Measurements from ENCODE around the gene FGG.

The FGG gene

DNA sequence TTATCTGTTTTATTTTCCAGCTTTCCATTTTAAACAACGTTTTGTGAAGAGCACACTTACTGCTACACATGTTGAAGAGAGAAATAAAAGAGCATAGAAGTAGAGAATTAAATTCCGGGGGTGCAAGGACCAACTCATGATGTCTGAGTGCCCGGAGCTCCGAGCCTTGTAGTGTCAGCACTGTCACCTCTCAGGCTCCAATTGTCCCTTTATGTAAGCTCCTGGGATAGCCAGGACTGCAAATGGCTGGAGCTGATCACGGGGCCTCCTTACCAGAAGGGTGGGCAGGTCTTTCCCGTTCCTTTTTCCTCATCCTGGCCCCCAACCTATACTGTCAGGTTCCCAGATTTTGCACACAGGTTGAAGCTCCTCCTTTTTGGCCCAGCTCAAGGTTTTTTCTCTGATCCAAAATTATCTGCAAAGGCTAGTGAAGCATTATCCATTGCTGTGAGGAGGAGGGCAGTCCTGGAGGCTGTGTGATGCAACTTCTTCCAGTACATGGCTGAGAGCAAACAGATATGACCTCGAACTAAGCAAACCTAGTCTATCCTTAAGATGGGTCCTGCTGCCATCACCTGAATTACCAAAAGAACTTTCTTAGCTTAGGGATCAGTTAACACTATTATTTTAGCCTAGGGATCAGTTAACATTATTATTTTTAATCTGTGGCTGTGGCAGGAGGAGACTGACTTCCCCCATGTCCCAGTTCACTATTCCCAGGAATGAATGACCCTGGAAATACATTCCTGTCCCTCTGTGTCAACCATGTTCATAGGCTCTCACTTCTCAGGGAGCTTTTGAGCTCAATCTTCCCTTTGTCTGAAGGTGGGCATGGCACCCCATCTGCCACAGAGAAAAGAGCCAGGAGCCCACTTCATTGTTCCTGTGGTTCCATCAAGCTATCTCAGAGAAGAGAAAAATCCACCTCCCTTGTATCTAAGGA is at the start of gene FGG:
Gene FGG (minus strand): TSS at position 185 of the 943 bp plus-strand sequence. CDS start 47 bp downstream, at position 138.
- DNase-seq, result no peak

DNA sequence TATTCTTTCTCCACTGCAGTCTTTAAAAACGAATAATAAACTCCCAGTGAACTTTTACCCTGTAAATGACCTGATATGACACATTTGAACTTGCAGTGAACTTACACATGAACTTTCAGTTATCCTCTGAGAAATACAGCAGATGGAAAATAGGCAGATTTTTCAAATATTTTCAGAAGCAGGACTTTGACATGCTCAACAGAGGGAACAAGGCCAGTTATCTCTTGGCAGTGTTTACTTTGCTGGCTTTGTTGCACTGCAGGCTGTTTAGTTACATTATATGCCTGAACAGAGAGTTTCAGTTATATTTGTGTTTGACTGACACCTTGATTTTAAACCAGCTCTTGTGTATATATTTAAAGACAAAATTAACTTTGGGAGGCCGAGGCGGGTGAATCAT is 47.6 kb upstream of the FGG start:
- DNase-seq, result no peak

DNA sequence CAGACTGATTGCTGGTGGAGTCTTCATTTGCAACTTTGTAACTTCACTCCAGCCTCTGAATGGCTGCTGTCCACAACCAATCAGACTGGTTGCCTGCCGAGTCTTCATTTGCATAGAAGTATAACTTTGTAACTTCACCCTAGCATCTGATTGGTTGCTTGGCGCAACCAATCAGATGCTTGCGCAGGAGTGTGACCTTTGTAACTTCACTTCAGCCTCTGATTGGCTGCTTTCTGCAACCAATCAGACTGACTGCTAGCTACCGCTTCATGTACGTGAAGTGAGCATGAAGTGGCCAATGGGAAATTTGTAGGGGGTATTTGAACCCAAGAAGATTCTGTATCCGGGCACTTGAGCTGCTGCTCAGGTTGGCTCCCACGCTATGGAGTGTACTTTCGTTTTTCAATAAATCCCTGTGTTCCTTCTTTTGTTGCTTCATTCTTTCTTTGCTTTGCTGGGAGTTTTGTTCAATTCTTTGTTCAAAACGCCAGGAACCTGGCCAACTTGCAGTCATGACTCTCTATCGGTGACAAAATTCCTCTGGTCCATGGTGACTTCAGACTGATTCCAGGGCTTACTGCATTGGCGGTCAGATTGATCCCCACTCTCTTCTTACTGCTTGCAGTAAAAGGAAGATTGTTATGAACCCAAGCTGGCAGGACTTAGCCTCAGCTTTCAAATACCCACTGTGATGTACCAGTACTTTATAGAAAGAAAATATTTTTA is 46.4 kb upstream of the FGG start:
- no peak for DNase-seq

DNA sequence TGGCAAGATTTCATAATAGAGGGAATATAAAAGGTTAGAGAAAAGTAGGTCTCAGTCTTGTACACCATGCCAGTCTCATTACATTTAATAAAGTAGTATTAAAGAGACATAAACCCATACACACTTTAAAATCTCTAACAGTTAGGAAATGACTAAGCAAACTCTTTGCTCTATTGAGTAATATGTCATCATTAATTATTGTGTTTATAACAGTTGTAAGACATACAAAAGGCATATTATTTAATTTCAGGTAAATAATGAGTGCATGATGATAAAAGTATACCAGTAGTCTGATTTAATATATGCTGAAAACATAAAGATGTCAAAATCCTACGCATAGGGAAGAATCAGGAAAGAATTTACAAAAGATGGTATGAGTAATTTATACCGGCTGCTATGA is 31.0 kb upstream of the FGG start:
- no peak for DNase-seq

DNA sequence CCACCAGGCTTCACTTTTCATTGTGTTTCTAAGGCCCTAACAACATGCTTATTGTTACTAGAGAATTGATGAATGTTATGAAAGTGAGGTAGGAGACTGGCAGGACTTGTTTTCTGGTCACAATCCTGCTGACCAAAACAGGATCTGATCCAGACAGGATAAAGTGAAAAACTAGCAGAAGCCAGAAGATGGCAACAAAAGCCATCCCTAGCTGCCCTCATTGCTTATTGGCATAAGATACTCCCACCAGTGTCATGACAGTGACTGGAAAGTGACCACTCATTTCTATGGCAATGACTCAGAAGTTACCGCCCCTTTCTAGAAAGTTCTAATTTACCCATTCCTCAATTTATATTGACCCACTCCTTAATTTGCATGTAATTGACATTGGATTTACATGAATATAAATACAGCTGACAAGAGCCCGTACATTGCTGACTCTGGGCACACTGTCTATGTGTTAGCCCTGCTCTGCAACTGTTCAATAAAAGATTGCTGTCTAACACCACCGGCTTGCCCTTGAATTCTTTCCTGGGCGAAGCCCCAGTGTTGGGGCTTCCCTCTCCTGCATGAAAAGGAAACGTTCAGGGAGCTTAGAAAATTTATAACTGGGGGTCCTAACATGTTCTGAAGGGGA is 30.0 kb upstream of the FGG start:
- no peak for DNase-seq

DNA sequence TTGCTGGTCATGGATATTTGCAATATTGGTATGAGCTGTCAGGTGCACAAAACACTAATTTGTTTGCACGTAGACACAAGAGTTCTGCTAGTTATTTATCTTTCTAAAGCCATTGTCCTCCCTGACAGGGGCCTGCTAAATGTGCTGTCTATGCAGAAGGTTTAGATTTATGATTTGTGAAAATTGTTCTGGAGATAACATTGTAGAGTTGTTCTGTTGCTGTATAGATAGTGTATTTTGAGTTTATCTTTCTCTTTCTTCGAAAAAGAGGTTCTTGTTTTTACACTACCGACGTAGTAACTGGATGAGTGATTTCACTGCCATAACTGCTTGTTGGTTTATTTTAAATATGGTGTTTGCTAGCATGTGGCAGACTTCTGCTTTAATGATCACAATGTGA is 28.5 kb upstream of the FGG start:
- no peak for DNase-seq

DNA sequence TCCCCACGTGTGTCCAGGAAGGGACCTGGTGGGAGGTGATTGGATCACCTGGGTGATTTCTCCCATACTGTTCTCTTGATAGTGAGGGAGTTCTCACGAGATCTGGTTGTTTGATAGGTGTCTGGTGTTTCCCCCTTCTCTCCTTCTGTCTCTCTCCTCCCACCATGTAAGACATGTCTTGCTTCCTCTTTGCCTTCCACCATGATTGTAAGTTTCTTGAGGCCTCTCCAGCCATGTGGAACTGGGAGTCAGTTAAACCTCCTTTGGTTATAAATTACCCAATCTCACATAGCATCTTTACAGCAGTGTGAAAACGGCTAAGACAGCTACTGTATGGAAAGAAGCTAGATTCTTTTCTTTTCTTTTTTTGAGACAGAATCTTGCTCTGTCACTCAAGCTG is 21.6 kb upstream of the FGG start:
- DNase-seq, result no peak

DNA sequence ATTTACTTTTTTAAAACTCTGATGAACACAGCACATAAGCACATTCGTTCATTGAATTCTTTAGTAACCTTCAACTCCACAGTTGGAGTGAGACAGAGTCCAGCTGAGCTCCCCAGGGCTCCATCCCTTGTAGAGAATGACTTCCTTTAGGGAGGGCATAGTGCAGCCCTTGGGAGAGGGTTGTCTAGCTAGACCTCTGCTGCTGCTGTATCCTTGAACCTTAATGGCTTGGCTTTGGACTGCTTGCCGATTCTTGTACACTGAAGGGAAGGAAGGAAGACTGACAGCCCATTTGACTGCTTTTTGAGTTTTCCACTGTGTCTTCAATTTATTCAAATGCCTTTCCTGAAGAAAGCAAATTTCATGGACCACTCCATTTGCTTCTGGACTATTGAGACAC is 19.4 kb upstream of the FGG start:
- no peak for DNase-seq

DNA sequence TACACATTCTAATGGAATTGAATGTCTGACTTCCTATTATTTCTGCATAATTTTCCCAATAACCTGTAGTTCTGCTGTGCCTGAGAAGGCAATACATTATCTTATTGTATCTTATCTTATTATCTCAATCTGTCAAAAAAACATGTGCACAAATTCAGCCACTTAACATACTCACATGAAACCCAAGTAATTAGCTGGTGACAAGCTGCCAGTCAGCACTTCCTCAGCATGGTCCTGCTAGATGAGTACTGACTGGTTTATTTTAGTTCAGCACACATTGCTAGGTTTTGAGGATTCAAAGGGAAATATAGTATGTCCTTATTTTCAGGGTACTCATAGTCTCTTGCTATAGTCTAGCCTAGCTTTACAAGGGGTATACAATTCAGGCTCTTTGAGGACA is 17.9 kb upstream of the FGG start:
- no peak for DNase-seq

DNA sequence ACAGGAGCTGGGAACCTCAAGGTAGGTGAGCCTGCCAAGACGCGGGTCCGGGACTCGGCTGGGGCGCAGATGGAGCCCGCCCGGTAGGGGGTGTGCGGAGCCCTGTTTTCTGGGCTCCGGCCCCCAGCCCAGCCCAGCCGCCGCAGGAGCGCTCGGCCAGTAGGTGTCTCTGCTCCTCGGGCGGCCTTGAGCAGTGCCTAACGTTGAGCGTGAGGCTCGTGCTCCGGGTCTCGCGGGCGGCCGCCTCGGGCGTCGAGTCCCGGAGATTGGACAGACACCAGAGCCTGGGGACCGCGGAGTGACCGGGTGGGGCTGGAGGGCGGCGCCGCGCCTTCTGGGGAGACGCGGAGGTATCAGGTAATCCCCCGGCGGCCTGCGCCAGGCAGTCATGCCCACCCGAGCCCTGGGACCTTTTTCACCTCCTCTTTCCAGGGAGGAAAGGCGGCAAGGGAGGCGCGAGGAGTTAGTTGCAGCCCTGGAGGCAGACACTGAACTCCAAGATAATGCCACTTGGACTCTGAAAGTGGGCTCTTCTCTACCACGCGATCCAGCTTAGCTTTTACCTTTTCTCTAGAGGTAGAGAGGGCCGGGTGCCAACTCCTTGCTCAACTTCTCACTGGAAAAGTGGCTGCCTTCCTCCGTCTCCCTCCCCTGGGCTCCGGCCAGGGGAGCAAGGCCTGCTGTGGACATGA is 14.5 kb upstream of the FGG start:
- no peak for DNase-seq

DNA sequence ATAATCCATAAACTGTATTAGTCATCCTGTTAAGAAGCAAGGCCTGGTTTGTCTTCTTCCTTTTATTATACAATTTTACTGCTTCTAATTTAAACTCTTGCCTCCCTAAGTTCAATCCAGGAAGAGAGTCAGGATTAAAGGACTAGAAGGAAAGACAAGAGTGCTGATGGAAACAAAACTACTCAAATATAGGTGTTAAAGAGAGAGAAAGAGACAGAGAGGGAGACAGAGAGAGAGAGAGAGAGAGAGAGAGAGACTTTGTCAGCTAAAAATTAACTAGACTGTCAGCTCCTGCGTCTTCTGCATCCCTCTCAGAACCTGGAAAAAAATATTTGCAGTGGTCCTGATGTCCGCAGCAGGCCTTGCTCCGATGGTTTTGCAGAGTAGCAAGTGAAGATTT is 13.5 kb upstream of the FGG start:
- DNase-seq, result no peak

DNA sequence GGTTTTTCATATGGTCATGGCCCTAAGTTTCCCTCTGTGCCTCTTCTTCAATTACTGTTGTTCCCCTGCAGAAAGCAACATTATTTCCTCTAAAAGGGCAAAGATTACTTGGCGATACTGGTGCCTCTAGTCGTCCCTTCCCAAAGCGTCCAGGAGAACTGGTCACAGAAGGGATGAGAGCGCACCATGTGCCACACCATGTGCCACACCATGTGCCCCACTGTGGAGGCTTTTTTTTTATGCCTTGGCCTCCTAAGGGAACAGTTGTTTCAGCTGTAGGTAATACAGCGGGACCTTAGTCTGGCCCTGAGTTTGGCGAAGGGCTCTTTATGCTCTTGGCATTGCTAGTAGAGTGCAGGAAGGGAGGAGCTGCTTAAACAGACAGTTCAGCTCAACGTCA is 11.5 kb upstream of the FGG start:
- no peak for DNase-seq

DNA sequence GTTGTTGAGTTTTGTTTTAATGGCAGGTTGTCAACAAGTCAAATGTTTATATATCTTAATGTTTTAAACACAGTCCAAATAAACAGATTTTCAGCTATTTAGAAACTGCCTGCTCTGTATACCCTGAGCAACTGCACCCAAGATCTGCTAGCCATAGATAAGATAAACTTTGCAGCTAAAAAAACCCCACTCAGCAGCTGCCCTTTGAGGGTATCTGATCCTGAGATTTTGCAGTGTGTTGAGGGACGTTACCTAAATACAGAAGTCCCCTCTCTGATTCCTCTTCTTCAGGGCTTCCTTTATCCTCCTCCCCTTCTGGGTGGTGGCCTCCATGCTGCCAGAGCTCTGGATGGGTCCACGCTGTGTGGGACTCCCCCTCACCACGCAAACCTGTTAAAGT is 11.0 kb upstream of the FGG start:
- DNase-seq, result no peak

DNA sequence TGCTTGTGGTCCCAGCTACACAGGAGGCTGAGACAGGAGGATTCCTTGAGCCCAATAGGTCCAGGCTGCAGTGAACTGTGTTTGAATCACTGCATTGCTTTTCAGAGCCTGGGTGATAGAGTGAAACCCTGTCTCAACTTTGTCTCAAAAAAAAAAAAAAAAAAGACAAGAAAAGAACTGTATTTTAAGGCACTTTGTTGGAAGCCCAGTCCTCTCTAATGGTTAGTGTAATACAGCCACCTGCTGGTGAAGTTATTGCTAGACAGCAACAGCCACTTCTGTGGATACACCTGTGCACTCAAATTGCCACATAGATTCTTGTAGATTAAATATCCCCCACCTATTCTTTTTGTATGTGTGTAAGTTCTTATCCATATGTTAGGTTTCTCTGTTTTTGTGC is 10.1 kb upstream of the FGG start:
- no peak for DNase-seq

DNA sequence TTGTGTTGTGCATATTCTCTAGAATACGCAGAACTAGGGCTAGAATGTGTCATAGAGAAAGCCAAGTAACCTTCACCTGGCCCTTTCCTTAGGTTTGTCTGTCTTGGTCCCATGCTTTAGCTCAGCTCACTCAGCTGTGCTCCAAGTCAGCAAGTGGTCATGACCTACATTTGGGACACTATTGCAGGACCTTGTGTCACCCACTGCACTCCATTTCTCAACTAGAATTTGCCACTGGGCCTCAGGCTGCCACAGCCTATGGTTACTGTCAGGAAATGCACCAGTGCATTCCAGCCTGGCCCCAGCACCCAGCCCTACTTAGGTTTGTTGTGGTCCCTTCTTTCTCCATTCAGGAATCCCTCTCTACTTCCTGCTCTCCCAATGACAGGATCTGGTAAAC is 7.7 kb upstream of the FGG start:
- DNase-seq, result no peak

DNA sequence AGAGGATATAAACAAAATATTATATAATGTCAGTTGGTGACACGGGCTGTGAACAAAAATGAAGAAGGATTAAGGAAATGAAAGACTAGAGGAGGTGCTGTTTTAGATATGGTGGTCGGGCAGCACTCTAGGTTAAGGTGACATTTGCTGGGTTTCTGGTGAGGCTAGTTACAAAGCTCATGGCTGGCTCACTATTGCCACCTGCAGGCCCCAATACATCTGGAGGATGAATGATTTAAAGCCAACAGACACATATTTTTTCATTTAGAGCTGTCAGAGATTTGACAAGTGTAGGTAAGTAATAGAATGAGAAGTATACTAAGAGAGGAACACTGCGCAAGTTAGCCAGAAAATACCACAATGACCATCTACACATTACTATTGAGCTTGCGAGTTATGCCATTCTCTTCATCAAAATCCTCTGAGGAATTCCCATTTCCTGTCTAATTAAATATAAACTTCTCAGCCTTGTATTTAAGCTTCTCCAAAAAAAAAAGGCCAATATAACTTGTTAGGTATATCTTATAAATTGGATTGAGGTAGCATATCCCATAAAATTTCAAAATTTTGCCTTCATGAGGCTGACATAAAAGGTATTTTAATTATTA is 6.4 kb upstream of the FGG start:
- no peak for DNase-seq

DNA sequence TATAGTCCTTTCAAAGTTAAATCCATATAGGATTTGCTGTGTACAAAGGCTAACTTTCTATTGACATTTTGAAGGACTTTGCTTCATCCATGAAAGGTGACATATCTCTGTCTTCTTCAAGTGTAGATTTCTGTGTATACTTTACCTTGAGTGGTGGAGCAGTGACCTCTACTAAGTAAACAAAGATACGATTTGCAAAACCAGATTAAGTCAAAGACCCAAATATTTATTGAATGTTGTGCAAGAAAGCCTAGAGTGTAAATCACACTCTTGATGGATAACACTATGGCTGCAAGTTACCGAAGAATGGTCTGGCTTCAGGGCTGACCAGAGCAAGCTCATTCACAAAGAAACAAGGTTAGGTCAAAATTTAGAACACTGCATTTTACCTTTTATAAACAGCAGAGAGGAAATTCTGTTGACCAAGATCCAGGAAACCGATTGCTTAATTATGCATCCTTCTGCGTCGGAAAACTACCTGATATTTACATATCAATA is 5.4 kb upstream of the FGG start:
- no peak for DNase-seq

DNA sequence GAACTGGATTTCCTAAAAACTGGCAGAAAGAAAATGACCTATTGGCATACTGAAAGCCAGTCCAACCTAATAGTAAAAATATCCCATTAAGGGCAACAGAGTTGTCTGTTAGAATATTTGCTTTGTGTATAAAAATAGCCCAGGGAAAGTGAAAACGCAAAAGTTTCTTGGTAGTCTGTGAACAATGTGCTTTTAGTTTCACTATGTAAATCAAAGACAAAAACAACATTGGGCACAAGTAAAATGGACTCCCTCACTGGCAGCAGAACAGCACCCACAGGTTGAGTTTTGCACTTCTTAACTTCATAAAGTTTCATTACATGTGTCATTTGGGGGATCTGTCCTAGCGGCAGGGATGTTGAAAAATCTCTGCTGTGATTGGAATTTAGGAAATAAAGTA is 4.3 kb upstream of the FGG start:
- no peak for DNase-seq

DNA sequence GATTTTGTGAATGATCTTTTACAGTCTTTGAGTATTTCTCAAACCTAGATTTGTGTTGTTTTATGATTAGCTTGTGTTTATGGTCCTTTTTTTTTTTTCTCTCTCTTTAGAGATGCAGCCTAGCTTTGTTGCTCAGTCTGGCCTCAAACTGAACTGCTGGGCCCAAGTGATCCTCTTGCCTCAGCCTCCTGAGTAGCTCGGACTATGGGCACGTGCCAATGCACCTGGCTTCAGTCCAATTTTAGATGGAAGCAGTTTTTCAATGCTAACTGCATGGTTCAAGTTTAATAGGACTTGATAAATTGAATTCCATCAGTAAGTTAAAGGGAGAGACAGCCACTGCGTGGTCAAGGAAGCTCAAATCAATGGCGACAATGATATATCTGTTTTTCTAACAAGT is 3.8 kb upstream of the FGG start:
- DNase-seq, result no peak

DNA sequence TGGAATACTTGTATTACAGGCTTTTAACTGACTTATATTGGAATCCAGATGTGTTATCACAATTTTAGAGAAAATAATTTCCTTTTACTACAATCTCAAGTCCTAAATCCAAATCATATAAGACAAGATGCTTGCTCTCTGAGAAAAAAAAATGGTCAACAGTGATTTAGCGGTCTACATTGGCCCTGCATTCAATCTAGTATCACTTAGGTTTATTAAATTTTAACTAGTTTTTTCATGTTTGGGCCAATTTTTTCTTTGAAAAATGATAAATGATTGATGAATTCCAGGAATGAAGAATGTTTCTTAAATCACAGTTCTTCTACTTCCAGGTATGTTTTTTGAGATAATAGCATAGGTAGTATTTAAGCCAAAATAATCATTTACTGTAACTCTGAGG is 2.8 kb upstream of the FGG start:
- DNase-seq, result no peak

DNA sequence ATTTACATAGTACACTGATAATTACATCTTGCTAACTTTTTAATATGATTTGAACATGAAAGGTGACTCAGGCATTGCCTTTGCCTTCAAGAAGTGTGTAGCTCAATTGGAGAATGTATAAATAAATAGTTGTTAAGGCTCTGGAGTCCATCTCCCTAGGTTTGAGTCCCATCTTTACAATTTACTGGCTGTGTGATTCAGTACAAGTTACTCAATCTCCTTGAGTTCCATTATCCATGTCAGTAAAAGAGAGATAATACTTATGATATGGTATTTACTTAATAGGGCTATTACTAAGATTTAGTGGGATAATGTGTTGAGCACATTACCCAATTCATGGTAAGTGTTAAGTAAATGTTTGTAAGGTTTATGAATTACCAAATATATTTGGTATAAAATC is 1.9 kb upstream of the FGG start:
- no peak for DNase-seq

DNA sequence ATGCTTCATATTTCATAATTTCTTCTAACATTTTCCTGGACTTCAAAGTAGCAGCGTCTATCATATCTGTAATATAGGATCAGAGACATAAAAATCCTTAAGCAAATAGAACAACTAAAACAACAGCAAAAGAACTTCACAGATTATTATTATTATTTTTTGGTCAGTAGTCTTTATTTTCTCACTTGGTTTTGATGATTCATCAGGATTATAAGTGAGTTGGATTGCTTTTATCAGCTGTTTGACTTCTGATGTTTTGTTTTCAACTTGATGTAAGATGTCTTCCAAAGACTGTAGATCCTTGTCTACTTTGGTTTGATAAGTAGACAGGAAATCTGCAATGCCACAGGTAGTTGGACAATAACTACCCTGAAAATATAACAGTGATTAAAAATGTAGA is 623 bp downstream of the FGG start:
- no peak for DNase-seq

DNA sequence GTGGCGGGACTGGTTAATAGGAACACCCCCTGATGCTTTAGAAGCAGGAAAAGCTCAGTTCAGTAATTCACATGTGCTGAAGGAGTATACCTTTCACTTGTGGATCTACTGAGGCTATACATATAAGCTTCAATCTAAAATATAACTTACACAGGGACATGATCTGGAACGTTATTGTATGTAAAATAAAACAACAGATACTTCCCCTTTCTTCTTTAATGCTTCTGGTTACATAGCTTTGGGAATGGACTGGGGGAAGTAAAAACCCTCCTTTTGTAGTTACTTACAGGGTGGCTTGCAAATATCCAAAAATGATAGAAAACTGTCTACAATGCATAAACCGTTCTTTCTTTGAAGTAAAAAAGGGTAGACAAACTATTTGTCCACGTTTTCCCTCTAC is 1.9 kb downstream of the FGG start:
- no peak for DNase-seq
